HS-5 (cell line): Measurements from ENCODE around the gene HHIPL1.
"Not testable (repeated sequence)": the region's sequence is repeated elsewhere in the genome, so short reads cannot be mapped to it uniquely, and the experiment has no call there.

ENCODE experiments used
- DNase-seq: peaks from one replicate; pipeline ENCODE4 v3.0.0-alpha.2; 2012; ENCODE audit warnings: low read depth

Gene HHIPL1

DNA sequence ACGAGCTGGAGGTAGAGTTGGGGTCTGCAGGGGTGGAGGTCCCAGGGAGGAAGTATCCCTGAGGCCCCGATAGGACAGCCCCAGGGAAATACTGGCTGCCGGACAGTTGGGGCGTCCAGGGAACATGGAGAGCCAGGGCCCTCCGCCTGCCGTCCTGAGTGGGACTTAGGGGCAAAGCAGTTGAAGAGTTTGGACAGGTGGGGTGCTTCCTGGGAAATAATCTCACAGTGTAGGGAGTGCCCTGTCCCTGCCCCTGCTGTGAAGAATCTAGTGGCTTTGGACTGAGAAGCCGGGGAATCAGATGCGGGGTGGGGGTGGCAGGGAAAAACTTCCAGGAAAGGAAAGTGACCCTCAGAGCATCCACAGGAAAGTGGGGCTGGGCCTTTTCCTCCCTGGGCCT lies 9.8 kb upstream of the HHIPL1 start:
- DNase-seq = no peak

DNA sequence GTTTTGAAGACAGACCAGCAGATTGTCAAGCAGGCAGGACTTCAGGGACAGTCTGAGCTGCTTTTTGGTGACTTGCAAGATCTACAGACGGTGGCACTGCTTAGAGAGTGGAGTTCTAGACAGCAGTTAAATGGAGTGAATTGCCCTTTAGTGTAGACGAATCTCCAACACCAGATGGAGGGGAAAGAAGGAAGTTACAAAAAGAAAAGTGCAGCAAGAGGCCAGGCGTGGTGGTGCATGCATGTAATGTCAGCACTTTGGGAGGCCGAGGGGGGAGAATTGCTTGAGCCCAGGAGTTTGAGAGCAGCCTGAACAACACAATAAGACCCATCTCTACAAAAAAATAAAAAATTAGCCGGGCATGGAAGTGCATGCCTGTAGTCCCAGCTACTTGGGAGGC lies 8.4 kb upstream of the HHIPL1 start:
- DNase-seq = no peak

GRCh38 chr14:99637624-99638023 lies 7.3 kb upstream of the HHIPL1 start:
- DNase-seq = no peak

- not testable (repeated sequence) for DNase-seq
These were observed 2.2 kb upstream of the HHIPL1 start for GRCh38 chr14:99642771-99643170.

GRCh38 chr14:99643343-99643742 lies 1.6 kb upstream of the HHIPL1 start:
- no peak for DNase-seq

DNA sequence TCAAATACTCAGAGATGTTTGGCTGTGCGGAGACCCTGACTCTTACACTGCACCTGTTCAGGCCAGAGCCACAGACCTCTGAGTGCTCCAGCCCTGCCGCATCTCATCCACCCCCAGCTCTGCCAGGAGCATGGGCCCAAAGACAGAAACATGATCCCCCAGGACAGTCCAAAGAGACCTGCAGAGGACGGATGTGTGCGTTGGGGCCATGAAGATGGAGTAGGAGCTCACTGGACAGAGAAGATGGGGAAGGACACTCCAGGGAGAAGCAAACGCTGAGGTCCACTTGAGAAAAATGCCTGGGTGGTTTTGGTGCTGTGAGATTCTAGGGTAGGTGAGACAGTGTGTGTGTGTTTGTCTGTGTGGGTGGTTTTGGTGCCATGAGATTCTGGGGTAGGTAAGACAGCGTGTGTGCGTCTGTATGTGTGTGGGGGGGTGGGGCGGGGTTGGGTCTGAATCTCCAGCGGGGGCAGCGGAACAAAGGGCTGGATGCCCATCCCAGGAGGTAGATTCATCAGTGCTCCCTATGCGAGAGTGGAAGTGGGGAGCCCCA lies 818 bp upstream of the HHIPL1 start:
- DNase-seq = no peak

DNA sequence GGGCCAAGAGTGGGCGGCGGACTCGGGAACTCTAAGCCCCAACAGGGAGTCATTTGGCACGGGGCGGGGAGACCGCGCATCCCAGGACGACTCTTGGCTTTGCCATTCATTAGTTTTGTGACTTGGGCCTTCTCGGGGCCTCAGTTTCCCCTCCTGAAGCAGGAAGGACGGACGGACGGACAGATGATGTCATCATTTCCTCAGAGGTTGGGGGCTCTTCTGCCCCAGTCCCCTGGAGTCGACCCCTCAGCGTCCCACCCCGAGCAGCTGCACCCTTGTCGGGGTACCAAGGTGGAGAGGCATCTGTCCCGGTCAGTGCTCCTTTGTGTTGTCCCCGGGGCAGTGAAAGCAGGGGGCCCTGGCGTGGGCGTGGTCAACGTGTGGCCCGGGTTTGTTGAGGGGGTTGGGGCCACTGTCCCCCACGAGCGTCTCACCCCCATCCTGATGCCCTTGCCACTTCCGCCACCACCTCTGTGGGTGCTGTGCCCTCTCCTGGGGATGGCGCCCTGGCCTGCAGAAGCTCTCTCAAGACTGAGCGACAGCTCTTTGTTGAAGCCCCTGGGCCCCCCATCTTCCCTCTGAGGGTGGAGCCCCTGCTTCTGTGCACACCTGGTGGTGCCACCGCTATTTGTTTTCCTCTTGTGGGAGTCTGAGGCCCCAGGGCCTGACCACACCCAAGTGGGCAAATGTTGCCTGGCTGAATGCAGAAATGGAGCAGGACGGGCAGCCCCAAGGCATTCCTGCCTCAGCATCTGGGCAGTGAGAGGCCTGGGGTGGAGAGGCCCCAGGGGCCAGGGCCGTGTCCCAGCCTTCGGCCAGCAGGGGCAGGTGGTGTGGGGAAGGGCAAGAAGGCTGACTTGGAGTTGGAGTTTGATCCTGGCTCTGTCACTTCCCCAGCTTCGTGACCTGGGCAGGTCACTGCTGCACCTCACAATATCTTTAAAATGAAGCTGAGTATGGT lies 896 bp downstream of the HHIPL1 start:
- DNase-seq = no peak

- DNase-seq = no peak
These were observed 2.5 kb downstream of the HHIPL1 start for GRCh38 chr14:99647411-99647810.

- no peak for DNase-seq
These were observed 3.3 kb downstream of the HHIPL1 start for GRCh38 chr14:99648027-99648784.

DNA sequence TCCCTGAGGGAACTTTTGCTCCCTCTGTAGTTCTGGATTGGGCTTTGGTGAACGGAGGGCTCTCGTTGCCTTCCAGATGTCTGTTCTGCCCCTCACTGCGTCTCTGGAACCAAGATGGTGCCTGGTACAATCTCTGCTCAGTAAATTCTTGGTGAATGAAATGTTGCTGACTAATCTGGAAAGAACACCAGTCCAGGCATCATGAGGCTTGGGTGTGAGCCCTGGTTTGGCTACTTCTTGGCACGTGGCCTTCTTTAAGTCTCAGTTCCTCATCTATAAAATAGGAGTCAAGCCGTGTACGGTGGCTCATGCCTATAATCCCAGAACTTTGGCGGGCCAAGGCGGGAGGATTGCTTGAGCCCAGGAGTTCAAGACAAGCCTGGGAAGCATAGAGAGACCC lies 4.3 kb downstream of the HHIPL1 start:
- peak; percentile 28 for DNase-seq

DNA sequence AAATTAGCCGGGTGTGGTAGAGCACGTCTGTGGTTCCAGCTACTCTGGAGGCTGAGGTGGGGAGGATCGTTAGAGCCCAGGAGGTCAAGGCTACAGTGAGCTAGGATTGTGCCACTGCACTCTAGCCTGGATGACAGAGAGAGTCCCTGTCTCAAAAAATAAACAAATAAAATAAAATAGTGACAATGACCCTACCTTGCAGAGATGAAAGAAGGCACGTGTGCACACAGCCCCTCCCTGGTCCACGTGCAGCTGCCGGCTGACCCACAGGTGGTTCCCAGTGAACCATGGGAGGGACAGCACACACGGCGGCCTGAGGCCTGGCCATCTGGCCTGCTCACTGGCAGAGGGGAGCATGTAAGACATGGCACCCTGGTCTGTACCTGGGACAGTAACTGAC lies 4.7 kb downstream of the HHIPL1 start:
- DNase-seq = no peak

DNA sequence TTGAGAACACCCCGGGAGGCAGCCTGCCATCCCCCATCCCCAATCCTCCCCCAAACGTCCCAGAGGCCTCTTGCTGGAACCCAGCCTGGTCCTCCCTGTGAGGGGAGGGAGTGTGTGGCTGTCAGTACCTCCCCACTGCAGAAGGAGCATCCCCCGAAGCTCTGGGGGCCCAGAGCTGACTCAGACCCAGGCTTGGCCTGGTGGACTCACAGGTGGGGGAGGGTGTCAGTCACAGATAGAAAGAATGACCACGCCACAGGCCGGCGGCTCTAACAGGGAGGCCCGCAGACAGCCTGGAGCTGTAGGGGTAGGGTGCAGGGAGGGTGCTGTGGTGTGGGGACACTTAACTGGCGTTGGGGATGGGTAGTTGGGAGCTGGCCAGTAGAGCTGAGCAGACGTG lies 5.3 kb downstream of the HHIPL1 start:
- no peak for DNase-seq

DNA sequence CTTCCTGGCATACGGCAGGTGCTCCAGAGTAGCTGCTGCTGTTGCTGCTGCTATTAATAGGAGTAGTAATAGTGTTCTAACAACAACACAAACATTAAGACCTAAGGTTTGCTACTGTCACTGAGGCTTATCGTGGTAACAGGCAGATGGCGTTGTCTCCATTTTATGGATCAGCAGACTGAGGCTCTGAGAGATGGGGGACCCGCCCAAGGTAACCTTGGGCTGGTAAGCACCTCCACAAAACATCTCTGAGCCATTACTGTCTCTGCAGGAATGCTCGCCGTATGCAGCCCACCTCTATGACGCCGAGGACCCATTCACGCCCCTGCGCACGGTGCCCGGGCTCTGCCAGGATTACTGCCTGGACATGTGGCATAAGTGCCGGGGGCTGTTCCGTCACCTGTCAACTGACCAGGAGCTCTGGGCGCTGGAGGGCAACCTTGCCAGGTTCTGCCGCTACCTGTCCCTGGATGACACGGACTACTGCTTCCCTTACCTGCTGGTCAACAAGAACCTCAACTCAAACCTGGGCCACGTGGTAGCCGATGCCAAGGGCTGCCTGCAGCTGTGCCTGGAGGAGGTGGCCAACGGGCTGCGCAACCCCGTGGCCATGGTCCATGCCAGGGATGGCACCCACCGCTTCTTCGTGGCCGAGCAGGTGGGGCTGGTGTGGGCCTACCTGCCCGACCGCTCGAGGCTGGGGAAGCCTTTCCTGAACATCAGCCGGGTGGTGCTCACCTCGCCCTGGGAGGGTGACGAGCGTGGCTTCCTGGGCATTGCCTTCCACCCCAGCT lies 7.2 kb downstream of the HHIPL1 start:
- DNase-seq = no peak

DNA sequence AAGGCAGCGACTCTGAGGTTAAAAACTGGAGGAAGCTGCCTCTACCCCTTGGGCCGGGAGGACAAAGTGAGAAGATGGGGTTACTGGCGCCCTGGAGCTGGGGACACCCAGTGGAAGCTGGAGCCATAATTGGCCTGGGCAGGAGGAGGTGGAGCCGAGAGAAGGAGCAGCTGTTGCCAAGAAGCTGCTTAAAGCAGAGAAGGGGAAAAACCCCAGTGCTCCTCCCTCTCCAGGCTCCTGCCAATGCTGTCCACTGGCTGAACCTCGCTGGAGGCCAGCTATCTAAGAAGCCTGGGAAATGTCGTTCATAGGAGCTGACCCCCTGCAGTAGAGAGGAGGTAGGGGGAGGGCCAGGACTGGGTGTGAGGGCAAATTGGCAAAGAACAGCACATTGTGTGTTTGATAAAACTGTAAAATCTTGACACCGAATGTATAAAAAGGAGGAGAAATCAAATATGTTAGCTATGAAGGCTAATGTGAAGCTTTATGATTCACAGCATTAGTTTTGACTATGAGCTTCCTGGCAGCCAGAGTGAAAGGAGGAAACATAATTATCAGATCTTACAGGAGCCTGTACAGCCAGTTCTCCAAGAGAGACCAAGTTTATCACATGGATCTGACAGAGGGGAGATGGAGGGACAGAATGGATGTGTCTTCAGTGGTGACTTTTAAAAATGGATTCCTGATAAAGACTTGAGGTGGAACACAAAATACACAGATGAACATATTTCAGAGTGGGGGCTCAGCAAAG lies 9.5 kb downstream of the HHIPL1 start:
- no peak for DNase-seq

- no peak for DNase-seq
These were observed 10.6 kb downstream of the HHIPL1 start for GRCh38 chr14:99655521-99655920.

- DNase-seq = no peak
These were observed 11.2 kb downstream of the HHIPL1 start for GRCh38 chr14:99656171-99656570.

DNA sequence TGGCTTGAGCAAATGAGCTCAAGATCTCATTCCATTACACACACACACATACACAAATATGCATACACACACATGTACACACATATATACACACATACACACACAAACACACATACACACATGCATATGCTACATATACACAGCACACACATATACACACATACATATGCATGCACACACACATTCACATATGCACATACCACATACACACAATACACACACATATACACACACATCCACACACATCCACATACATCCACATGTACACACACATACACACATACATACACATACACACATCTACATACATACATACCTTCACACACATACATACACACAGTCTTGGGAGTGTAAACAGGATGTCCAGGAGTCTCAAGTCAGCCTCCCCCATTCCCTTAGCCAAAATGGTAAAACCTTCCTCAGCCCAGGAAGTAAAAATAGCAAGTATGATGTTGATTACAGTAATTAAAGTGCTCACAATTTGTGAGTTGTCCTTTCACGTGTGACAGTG lies 12.8 kb downstream of the HHIPL1 start:
- DNase-seq = no peak

DNA sequence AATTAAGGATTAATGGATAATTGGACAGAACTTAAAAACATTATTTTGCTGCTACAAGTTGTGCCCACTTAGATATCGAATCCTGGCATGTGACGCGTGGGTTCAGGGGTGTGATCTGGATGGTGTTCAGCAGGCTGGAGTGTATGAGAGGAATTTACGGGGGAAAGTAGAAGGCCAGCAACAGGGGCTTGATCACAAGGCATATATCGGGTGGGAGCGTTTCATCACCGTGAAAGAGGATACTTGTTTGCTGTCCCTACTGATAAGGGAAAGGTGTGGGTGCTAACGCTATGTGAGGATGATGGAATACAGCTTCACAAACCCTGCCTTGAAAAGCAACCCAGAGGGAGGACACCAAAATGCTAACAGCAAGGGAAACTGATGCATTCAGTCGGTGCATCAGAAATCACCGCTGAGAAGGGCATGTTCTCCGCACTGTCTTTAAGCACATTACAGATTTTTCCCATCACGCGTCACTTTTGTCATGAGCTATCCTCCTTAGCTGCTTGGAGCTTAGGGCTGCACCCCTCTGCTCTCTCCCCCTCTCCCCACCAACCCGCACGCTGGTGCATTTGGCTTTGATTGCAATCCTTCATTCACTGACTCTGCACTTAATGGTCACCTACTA lies 13.4 kb downstream of the HHIPL1 start:
- no peak for DNase-seq

GRCh38 chr14:99659333-99659741 lies 14.4 kb downstream of the HHIPL1 start:
- no peak for DNase-seq

GRCh38 chr14:99660006-99660566 lies 15.2 kb downstream of the HHIPL1 start:
- no peak for DNase-seq
